Right cardiac atrium (tissue), 5 donors: ENCODE data around the gene NACAD. TPM values are rescaled to one million over a fixed set of nuclear protein-coding genes. Genes with fewer than 3 reads are reported as not detected.

Experiments
- ATAC-seq, 2 donors: fragments of 200-7000 bp; cut with Tn5 transposase; one replicate each; pipeline versions ENCODE4 v1.8.0 to v1.9.1; 2020; ENCODE audit warnings: moderate library complexity in 2 of 2, mild to moderate bottlenecking in 1 of 2
- DNase-seq, 3 donors: peaks; one replicate each; pipeline ENCODE4 v3.0.0-alpha.2; 2020
- H3K27ac ChIP-seq: one replicate; pipeline ENCODE4 v1.5.1; 2013; ENCODE audit warnings: mild to moderate bottlenecking, low read length, control low read depth, moderate library complexity
- H3K27me3 ChIP-seq: one replicate; pipeline ENCODE4 v1.6.1; 2013; ENCODE audit not compliant: control insufficient read depth, insufficient read depth
- H3K4me1 ChIP-seq: one replicate; pipeline ENCODE4 v1.6.1; 2013; ENCODE audit warnings: low read length; ENCODE audit not compliant: control insufficient read depth, insufficient read depth
- H3K4me3 ChIP-seq: one replicate; pipeline ENCODE4 v1.5.1; 2013; ENCODE audit warnings: low read length, control low read depth
- H3K9me3 ChIP-seq: one replicate; pipeline ENCODE4 v1.6.1; 2013; ENCODE audit warnings: low read length; ENCODE audit not compliant: control insufficient read depth
- WGBS: extraction: QIAGEN DNeasy Blood & Tissue Kit; methylation state at CpG from one replicate; pipeline ENCODE4 v1.1.7; 2013; 5-methylcytosine and 5-hydroxymethylcytosine counted together
- intact Hi-C, 4 donors: fragments of 100-400 bp; cut with DNase I; formaldehyde crosslinking; loops; one replicate each; pipeline versions ENCODE4 v1.11.0 to v1.14.0; 2022 to 2023
- long read RNA-seq, 4 donors: library from polyadenylated mRNA; unstranded; transcript quantifications; one replicate each; pipeline ENCODE4 v2.0.0, GENCODE V29; 2020 to 2021
- polyA plus RNA-seq: library from polyadenylated mRNA; stranded (reverse); fragments of 200-250 nt; gene quantifications from one replicate; pipeline ENCODE4 v1.2.3, GENCODE V29; 2013
- total RNA-seq, 4 donors: library from RNA; stranded (reverse); fragmentation: NEBNext Ultra II Directional; extraction: Animal tissue kit (Norgen Biotek cat#: 25700); gene quantifications; one replicate each; pipeline ENCODE4 v1.2.1, GENCODE V29; 2021
- donor health status: healthy with polysubstance abuse.
- donor health status: DM: no; HTN: yes; CAD: no.
- donor health status: DM: no; HTN: no; CAD: no.
- donor health status: DM: no; HTN: yes; CAD: no; lungs with severe emphysema.
- donor health status: DM: yes; HTN: yes; CAD: no.

Gene NACAD, protein sequence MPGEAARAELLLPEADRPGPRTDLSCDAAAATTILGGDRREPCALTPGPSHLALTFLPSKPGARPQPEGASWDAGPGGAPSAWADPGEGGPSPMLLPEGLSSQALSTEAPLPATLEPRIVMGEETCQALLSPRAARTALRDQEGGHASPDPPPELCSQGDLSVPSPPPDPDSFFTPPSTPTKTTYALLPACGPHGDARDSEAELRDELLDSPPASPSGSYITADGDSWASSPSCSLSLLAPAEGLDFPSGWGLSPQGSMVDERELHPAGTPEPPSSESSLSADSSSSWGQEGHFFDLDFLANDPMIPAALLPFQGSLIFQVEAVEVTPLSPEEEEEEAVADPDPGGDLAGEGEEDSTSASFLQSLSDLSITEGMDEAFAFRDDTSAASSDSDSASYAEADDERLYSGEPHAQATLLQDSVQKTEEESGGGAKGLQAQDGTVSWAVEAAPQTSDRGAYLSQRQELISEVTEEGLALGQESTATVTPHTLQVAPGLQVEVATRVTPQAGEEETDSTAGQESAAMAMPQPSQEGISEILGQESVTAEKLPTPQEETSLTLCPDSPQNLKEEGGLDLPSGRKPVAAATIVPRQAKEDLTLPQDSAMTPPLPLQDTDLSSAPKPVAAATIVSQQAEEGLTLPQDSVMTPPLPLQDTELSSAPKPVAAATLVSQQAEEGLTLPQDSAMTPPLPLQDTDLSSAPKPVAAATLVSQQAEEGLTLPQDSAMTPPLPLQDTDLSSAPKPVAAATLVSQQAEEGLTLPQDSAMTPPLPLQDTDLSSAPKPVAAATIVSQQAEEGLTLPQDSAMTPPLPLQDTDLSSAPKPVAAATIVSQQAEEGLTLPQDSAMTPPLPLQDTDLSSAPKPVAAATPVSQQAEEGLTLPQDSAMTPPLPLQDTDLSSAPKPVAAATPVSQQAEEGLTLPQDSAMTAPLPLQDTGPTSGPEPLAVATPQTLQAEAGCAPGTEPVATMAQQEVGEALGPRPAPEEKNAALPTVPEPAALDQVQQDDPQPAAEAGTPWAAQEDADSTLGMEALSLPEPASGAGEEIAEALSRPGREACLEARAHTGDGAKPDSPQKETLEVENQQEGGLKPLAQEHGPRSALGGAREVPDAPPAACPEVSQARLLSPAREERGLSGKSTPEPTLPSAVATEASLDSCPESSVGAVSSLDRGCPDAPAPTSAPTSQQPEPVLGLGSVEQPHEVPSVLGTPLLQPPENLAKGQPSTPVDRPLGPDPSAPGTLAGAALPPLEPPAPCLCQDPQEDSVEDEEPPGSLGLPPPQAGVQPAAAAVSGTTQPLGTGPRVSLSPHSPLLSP (N-terminal part only)
- total RNA-seq, result 1 to 10 TPM; 4.5 to 6.5 (median 5.0) TPM
- polyA plus RNA-seq, result 3.2 TPM
- long read RNA-seq, donor 1, partial matches to known transcripts, result 7 of 8 reads
- long read RNA-seq, donor 1, other reads (novel, unspliced or antisense), result 1 of 8 reads
- long read RNA-seq, donor 2, partial matches to known transcripts, result 2 of 3 reads
- long read RNA-seq, donor 2, other reads (novel, unspliced or antisense), result 1 of 3 reads
- long read RNA-seq, donor 3, partial matches to known transcripts, result 6 of 6 reads
- long read RNA-seq, donor 3, other reads (novel, unspliced or antisense), result 0 of 6 reads
- long read RNA-seq, donor 4, partial matches to known transcripts, result 3 of 3 reads
- long read RNA-seq, donor 4, other reads (novel, unspliced or antisense), result 0 of 3 reads

DNA sequence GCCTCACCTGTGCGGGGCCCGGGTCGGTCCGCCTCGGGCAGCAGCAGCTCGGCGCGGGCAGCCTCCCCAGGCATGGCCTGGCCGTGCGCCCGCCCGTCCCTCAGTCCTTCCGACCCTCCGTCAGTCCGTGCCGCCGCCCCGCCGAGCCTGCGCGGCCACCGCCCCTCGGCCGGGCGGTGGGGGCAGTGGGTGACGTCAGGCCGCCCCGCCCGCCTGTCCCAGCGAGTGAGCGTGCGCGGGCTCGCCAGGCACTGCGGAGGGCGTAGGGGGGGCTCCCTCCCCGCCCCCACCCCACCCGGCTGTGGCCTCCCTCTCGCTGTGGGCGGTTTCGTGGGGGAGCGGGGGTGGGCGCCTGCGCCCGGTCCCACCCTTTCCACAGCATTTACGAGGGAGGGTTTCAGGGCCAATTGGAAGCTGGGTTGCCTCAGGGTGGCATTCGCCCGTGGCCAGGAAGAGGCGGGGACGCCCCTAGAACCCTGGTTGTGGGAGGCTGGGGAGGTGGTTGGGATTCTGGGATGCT lies at the start of gene NACAD:
Gene NACAD, minus strand, starts transcription at position 149 of the 520 bp plus-strand sequence. Its CDS starts 75 bp downstream, at position 74.
- DNase-seq (peak; percentile 72 to 89 (median 87)), ATAC-seq (peak; percentile 87 to 92)
- WGBS, result under 1% methylated on average over 50 of the region's 50 CpGs
- no peaks in the 10 kb centered on the region for H3K4me1 ChIP-seq
- peak within 1 kb of the TSS; percentile 59 for H3K4me3 ChIP-seq
- no peak within 1 kb of the TSS for H3K27ac ChIP-seq
- intact Hi-C loops, result no loop called here
- H3K27me3 ChIP-seq, result no peaks in the 10 kb centered on the region
- no peaks in the 10 kb centered on the region for H3K9me3 ChIP-seq

DNA sequence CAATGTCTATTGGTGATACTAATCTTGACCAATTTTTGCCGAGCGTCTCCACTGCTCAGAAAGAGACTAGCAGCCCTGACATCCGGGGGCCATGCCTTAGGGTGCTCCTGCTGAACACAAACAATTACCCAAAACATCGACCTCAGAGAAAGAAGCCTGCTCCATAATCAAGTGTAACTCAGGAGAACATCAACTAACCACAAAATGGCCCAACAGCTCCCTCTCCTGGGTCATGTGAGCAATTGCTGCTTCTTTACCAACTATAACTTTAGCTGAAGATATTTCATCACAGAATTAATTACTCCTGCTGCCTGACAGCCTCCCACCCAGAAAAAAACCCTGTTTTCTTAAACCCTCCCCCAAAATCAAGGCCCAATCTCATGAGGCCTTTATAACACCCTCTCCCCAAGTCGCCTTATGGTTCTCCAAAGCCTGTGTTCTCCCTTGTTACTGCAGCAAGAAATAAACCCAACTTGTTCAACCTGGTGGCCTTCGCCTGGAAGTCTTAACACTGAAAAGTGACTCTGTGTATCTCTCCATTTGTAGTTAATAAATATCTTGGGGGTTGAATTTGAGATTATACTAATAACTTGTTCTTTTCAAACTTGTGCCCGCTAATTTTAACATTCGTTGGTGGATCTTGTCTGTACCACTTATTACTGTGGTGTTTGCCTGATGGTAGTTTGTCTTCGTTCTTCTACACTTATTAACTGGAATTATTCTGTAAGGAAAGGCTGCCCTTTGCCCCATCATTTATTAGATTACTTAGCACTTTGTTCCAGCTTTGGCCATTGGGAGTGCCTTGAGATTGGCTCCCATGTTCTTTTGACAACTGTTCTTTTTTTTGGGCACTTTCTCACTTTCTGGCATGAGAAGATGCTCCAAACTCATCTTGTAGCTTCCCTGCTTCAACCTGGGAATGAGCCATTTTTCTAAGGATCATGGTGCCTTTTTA lies 47.6 kb upstream of the NACAD start:
- H3K4me3 ChIP-seq, result no peak overlapping the region
- peak in 1 of 3 donors; percentile 50 for DNase-seq
- H3K4me1 ChIP-seq, result no peaks in the 10 kb centered on the region
- H3K9me3 ChIP-seq, result no peaks in the 10 kb centered on the region
- no peak overlapping the region for H3K27ac ChIP-seq
- ATAC-seq, result peak; percentile 67 to 72
- H3K27me3 ChIP-seq, result no peaks in the 10 kb centered on the region
- intact Hi-C loops, result loop anchor here in 3 of 4 donors (5.0 to 10.0 kb wide), 2 partner anchors 272 to 279 kb away; no protein-coding TSS in a partner anchor
- WGBS, result 40% methylated on average over 9 of the region's 9 CpGs

DNA sequence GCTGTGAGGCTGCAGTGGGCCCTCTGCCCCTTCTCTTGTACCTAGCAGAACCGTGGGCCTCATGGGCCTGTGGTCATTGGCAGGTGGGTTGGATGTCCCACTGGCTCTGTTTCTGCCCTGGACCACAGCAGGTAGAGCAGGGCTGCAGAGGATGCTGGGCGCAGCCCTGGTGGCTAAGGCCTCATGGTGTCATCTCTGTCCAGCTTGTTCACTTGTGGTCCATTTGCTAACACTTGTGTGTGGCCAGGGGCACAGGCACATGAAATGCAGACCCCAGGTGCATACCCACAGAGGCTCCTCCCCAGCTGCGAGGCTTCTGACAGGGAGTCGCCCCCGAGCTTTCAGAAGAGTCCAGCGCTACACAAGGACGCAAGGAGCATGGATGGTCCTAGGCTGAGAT lies 45.1 kb upstream of the NACAD start:
- intact Hi-C loops, result loop anchor here in 3 of 4 donors (5.0 to 10.0 kb wide), 2 partner anchors 162 to 269 kb away; no protein-coding TSS in a partner anchor
- Histone ChIP-seq H3K27me3 (no peaks in the 10 kb centered on the region), H3K27ac (no peak overlapping the region), H3K4me3 (no peak overlapping the region), H3K9me3 (no peaks in the 10 kb centered on the region), H3K4me1 (no peaks in the 10 kb centered on the region)
- no peak for ATAC-seq
- no peak for DNase-seq
- WGBS, result 90% methylated on average over 7 of the region's 7 CpGs

DNA sequence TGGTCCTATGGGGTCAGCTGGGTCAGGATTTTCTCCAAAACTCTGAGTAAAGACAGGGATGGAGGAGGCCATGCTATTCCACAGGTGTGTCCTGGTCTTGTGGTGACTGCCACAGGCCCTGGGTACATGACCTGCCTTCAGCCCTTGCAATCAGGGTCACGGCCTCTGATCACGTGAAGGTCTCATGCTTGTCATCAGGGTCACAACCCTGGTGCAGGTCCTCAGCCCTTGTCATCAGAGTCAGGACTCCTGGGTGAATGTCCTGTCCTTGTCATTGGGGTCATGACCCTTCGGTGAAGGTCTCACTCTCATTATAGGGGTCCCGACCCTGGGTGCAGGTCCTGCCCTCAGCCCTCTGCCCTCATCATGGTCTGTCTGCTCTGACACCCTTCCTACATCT lies 44.6 kb upstream of the NACAD start:
- Histone ChIP-seq H3K4me1 (no peaks in the 10 kb centered on the region), H3K9me3 (no peaks in the 10 kb centered on the region), H3K27me3 (no peaks in the 10 kb centered on the region), H3K4me3 (no peak overlapping the region), H3K27ac (no peak overlapping the region)
- ATAC-seq (no peak), DNase-seq (no peak)
- intact Hi-C loops, result loop anchor here in 3 of 4 donors (5.0 to 10.0 kb wide), 2 partner anchors 161 to 269 kb away; no protein-coding TSS in a partner anchor
- WGBS, result 90% methylated on average over 4 of the region's 4 CpGs

DNA sequence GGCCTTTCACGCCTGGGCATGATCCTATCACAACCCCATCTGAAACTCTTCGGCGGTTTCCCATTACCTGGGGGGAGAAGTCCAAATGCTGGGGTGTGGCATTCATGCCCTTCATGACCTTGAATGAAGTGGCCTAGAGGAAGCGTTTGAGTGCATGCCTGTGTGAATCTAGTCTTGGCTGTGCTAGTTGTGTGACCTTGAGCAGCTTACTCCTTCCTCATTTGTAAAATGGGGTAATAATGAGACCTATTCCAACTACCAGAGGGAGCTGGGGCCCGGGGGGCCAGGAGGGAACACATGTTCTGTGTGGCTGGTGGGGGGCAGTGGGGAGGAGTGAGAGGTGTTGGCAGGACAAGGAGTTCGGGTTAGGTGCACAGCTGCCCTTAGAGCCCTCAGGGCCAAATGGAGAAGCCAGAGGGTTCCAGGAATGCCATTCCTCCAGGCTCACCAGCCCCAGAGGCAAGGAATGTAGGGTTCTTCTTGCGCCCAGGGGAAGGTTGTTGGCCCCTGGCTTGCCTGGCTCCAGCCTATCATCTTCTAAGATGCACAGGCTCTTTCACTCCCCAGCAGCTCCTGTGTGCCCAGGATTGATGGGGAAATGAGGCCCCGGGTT lies 44.0 kb upstream of the NACAD start:
- Histone ChIP-seq H3K27ac (no peak overlapping the region), H3K4me3 (no peak overlapping the region), H3K27me3 (no peaks in the 10 kb centered on the region), H3K9me3 (no peaks in the 10 kb centered on the region), H3K4me1 (no peaks in the 10 kb centered on the region)
- intact Hi-C loops, result loop anchor here in 3 of 4 donors (5.0 to 10.0 kb wide), 2 partner anchors 161 to 268 kb away; no protein-coding TSS in a partner anchor
- ATAC-seq, result no peak
- no peak for DNase-seq
- 78% methylated on average over 8 of the region's 8 CpGs for WGBS

DNA sequence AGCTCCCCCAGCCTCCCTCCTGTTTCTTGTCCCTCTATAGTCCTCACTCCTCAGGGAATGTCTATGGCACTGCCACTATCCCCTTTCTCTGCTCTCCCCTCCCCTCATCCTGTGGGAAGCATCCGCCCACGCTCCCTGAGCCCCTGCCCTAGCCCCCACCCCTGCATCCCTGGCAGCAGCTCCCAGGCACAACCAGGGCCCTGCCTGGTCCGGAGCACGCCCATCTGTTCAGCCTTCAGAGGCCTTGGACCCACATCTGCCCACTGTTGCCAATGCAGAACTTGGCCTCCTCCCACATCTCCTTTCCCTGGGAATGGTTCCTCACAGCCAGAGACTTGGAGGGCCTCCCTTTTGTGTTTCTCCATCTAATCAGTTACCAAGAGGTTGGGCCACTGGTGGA lies 43.1 kb upstream of the NACAD start:
- ATAC-seq (no peak), DNase-seq (no peak)
- Histone ChIP-seq H3K9me3 (no peaks in the 10 kb centered on the region), H3K27me3 (no peaks in the 10 kb centered on the region), H3K4me3 (no peak overlapping the region), H3K27ac (no peak overlapping the region), H3K4me1 (no peaks in the 10 kb centered on the region)
- intact Hi-C loops, result loop anchor here in 3 of 4 donors (5.0 to 10.0 kb wide), 2 partner anchors 160 to 267 kb away; no protein-coding TSS in a partner anchor
- WGBS, result 70% methylated on average over 4 of the region's 4 CpGs

DNA sequence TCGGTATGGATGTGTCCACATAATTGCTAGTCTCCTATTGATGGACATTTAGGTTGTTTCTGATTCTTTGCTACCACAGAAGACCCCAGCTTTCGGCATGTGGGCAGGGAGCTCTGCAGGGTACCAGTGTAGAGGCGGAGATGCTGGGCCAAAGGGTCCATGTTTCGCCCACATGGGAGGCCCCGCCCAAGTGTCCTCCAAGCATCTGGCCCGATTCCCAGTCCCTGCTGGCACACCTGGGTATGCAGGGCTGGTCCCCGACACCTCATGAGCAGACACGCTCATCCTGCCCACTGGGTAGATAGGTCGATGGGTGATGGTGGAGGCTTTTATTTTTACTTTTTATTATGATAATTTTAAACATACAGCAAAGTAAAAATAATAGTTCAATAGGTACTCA lies 42.1 kb upstream of the NACAD start:
- intact Hi-C loops, result loop anchor here in 3 of 4 donors (5.0 to 10.0 kb wide), 2 partner anchors 159 to 266 kb away; no protein-coding TSS in a partner anchor
- no peak for ATAC-seq
- no peak for DNase-seq
- Histone ChIP-seq H3K27ac (no peak overlapping the region), H3K27me3 (no peaks in the 10 kb centered on the region), H3K4me1 (no peaks in the 10 kb centered on the region), H3K4me3 (no peak overlapping the region), H3K9me3 (no peaks in the 10 kb centered on the region)
- WGBS, result 86% methylated on average over 9 of the region's 9 CpGs

DNA sequence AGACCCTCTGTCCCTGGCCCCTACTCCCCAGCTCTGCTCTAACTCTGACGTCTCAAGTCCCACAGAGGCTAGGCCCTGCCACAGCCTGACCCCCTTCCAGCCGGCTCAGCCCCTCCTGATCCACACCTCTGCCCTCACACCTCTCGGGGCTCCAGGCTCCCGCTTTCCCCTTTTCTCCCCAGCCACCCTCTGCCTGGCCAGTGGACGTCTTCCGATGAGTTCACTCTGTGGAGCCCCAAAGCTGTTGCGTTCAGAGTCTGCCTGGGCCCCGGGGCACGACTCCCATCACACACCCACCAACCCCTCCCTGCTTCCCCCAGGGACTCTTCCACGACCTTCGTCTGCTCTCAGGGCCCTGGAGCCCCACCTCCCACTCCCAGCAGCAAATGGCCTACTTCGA lies 41.1 kb upstream of the NACAD start:
- Histone ChIP-seq H3K4me3 (no peak overlapping the region), H3K27ac (no peak overlapping the region), H3K9me3 (no peaks in the 10 kb centered on the region), H3K4me1 (no peaks in the 10 kb centered on the region), H3K27me3 (no peaks in the 10 kb centered on the region)
- DNase-seq, result no peak
- intact Hi-C loops, result loop anchor here (5.0 to 10.0 kb wide), 3 partner anchors 155 to 265 kb away; partner anchors contain the start of gene MYO1G (in 1 of the 4)
- ATAC-seq, result no peak
- 71% methylated on average over 12 of the region's 12 CpGs for WGBS
